GM12878 (cell line): ENCODE data around the gene CCR1. TPM values are rescaled to one million over a fixed set of nuclear protein-coding genes. Genes with fewer than 3 reads are reported as not detected.

Experiments
- BHLHE40 ChIP-seq, 2 experiments: fragments of 450-650 bp in 1 of 2; IDR thresholded peaks; 2 replicates each; pipeline ENCODE4 v1.6.1; 2011 to 2017; ENCODE audit warnings: low read depth in 2 of 2, borderline replicate concordance in 1 of 2, improper control_type of control experiment in 1 of 2, low read length in 1 of 2, mild to moderate bottlenecking in 1 of 2
- CBFB ChIP-seq: IDR thresholded peaks from 2 replicates; pipeline ENCODE4 v1.6.1; 2016; ENCODE audit warnings: antibody characterized with exemption, low read depth
- ETV6 ChIP-seq, 2 experiments: fragments of 450-650 bp in 1 of 2; IDR thresholded peaks in 1 of 2; conservative IDR thresholded peaks in 1 of 2; 2 replicates each; pipeline ENCODE4 v1.6.1; 2014; ENCODE audit warnings: antibody characterized with exemption in 1 of 2, borderline replicate concordance in 1 of 2, low read depth in 1 of 2, mild to moderate bottlenecking in 1 of 2, moderate library complexity in 1 of 2
- FOXK2 ChIP-seq: fragments of 450-650 bp; IDR thresholded peaks from 2 replicates; pipeline ENCODE4 v1.6.1; 2017; ENCODE audit warnings: mild to moderate bottlenecking, moderate library complexity
- GABPA ChIP-seq: IDR thresholded peaks from 2 replicates; pipeline ENCODE4 v1.6.1; 2014; ENCODE audit warnings: antibody characterized with exemption, low read depth, mild to moderate bottlenecking, inconsistent platforms
- HCFC1 ChIP-seq: fragments of 150-350 bp; IDR thresholded peaks from 2 replicates; pipeline ENCODE4 v1.6.1; 2014; ENCODE audit warnings: low read length
- HDGF ChIP-seq: fragments of 450-650 bp; IDR thresholded peaks from 2 replicates; pipeline ENCODE4 v1.6.1; 2016; ENCODE audit warnings: antibody characterized with exemption
- IKZF1 ChIP-seq: fragments of 450-650 bp; conservative IDR thresholded peaks from 2 replicates; pipeline ENCODE4 v1.6.1; 2017; ENCODE audit warnings: antibody characterized with exemption, mild to moderate bottlenecking
- KAT2A ChIP-seq: conservative IDR thresholded peaks from 2 replicates; pipeline ENCODE4 v1.6.1; 2011; ENCODE audit warnings: low read depth, low read length; ENCODE audit not compliant: control insufficient read depth
- MYB ChIP-seq: fragments of 150-350 bp; IDR thresholded peaks from 2 replicates; pipeline ENCODE4 v1.6.1; 2014; ENCODE audit warnings: mild to moderate bottlenecking, low read depth, low read length, borderline replicate concordance
- NFIC ChIP-seq: IDR thresholded peaks from 2 replicates; pipeline ENCODE4 v1.6.1; 2012; ENCODE audit warnings: low read depth, mild to moderate bottlenecking, inconsistent platforms, low read length, moderate library complexity
- PAX5 ChIP-seq: IDR thresholded peaks from 2 replicates; pipeline ENCODE4 v1.6.1; 2011; ENCODE audit warnings: low read depth, low read length, borderline replicate concordance
- PBX3 ChIP-seq: IDR thresholded peaks from 2 replicates; pipeline ENCODE4 v1.6.1; 2011; ENCODE audit warnings: mild to moderate bottlenecking, low read depth, low read length, moderate library complexity; ENCODE audit not compliant: insufficient replicate concordance
- PML ChIP-seq: IDR thresholded peaks from 2 replicates; pipeline ENCODE4 v1.6.1; 2012; ENCODE audit warnings: low read length, inconsistent platforms
- RBBP5 ChIP-seq: fragments of 200-600 bp; sonication (generic); conservative IDR thresholded peaks from 2 replicates; pipeline ENCODE4 v1.6.1; 2016
- SMAD5 ChIP-seq: IDR thresholded peaks from 2 replicates; pipeline ENCODE4 v1.6.1; 2016; ENCODE audit warnings: antibody characterized with exemption, low read depth
- SRF ChIP-seq, 2 experiments: IDR thresholded peaks; 2 replicates each; pipeline ENCODE4 v1.6.1; 2011; ENCODE audit warnings: low read depth in 2 of 2, low read length in 2 of 2, mild to moderate bottlenecking in 1 of 2, moderate library complexity in 1 of 2
- TARDBP ChIP-seq: IDR thresholded peaks from 2 replicates; pipeline ENCODE4 v1.6.1; 2016; ENCODE audit warnings: borderline replicate concordance
- TCF7 ChIP-seq: IDR thresholded peaks from 2 replicates; pipeline ENCODE4 v1.6.1; 2014; ENCODE audit warnings: antibody characterized with exemption, borderline replicate concordance
- WRNIP1 ChIP-seq: IDR thresholded peaks from 2 replicates; pipeline ENCODE4 v1.6.1; 2011; ENCODE audit warnings: low read depth, low read length, improper control_type of control experiment, borderline replicate concordance
- ZBTB4 ChIP-seq: fragments of 450-650 bp; formaldehyde crosslinking; IDR thresholded peaks from 2 replicates; pipeline ENCODE4 v1.4.0; 2022; ENCODE audit warnings: mild to moderate bottlenecking, moderate library complexity
- polyA plus RNA-seq, 11 experiments: library from polyadenylated mRNA; depleted of rRNA in 4 of 11; unstranded in 6 of 11; stranded (reverse) in 5 of 11; fragments of >200 nt; fragmentation: Nextera tagmentation in 4 of 11; fragmentation: Illumina TruSeq in 1 of 11; extraction: Ambion mirVana in 4 of 11; extraction: Trizol in 1 of 11; gene quantifications; 1 replicate in 1 of 11; 2 replicates in 10 of 11; pipeline versions ENCODE4 v1.2.1 to v1.2.3, GENCODE V29; 2011 to 2016; ENCODE audit warnings: inconsistent platforms in 2 of 11, missing spikeins in 2 of 11, low read depth in 1 of 11
- total RNA-seq, 4 experiments: library from RNA; depleted of rRNA in 3 of 4; stranded (reverse); fragments of >200 nt in 3 of 4; fragmentation: Illumina TruSeq in 1 of 4; extraction: Trizol in 1 of 4; gene quantifications; 2 replicates each; pipeline versions ENCODE4 v1.2.1 to v1.2.3, GENCODE V29; 2013 to 2021
- TF ChIP-seq, protein P1 (sequence below): fragments of 450-650 bp; IDR thresholded peaks from 2 replicates; pipeline ENCODE4 v1.6.1; 2018; ENCODE audit warnings: borderline replicate concordance, mild to moderate bottlenecking; ENCODE audit not compliant: partially characterized antibody
- TF ChIP-seq, protein P2 (sequence below): IDR thresholded peaks from 2 replicates; pipeline ENCODE4 v1.6.1; 2012; ENCODE audit warnings: low read depth, low read length, improper control_type of control experiment

Gene CCR1
- total and polyA plus RNA-seq, 10 of the 15 experiments (the other 5 are each of a cell fraction or from before 2014, with no cell fraction given), result 2.3 to 11.0 (median 7.8) TPM

- no peak for TF ChIP-seq SMAD5
- TF ChIP-seq, protein P1, sequence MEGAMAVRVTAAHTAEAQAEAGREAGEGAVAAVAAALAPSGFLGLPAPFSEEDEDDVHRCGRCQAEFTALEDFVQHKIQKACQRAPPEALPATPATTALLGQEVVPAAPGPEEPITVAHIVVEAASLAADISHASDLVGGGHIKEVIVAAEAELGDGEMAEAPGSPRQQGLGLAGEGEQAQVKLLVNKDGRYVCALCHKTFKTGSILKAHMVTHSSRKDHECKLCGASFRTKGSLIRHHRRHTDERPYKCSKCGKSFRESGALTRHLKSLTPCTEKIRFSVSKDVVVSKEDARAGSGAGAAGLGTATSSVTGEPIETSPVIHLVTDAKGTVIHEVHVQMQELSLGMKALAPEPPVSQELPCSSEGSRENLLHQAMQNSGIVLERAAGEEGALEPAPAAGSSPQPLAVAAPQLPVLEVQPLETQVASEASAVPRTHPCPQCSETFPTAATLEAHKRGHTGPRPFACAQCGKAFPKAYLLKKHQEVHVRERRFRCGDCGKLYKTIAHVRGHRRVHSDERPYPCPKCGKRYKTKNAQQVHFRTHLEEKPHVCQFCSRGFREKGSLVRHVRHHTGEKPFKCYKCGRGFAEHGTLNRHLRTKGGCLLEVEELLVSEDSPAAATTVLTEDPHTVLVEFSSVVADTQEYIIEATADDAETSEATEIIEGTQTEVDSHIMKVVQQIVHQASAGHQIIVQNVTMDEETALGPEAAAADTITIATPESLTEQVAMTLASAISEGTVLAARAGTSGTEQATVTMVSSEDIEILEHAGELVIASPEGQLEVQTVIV, result no peak
- TF ChIP-seq PML, result peak; percentile 59; the same call in 1 of the 2 replicates
- peak in 1 of 2 experiments; percentile 44; a peak in 2 of 4 replicates for TF ChIP-seq ETV6 (conservative IDR thresholded peaks at IDR 0.05 in 1 of 2, IDR thresholded peaks at IDR 0.05 in 1 of 2; ENCODE audit: borderline replicate concordance in 1 of 2, low read depth in 1 of 2)
- TF ChIP-seq SRF (IDR thresholded peaks at IDR 0.05; ENCODE audit: low read depth in 2 of 2, low read length in 2 of 2), result no peak
- TF ChIP-seq RBBP5, result no peak
- no peak for TF ChIP-seq TCF7
- TF ChIP-seq GABPA, result 0 out of 2 replicates have a peak, but pooled peaks have one; percentile 15
- no peak for TF ChIP-seq BHLHE40 (IDR thresholded peaks at IDR 0.05; ENCODE audit: borderline replicate concordance in 1 of 2, low read depth in 2 of 2, low read length in 1 of 2)
- TF ChIP-seq TARDBP, result no peak
- TF ChIP-seq IKZF1, result peak; percentile 71
- no peak for TF ChIP-seq ZBTB4 (CRISPR knock-in tag)
- no peak for TF ChIP-seq HCFC1
- TF ChIP-seq KAT2A, result no peak
- TF ChIP-seq, protein P2, sequence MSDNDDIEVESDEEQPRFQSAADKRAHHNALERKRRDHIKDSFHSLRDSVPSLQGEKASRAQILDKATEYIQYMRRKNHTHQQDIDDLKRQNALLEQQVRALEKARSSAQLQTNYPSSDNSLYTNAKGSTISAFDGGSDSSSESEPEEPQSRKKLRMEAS, result no peak
- TF ChIP-seq FOXK2, result no peak
- no peak for TF ChIP-seq WRNIP1
- TF ChIP-seq MYB, result no peak
- peak; percentile 57 for TF ChIP-seq PBX3
- TF ChIP-seq NFIC, result peak; percentile 89
- TF ChIP-seq CBFB, result peak; percentile 48; the same call in 1 of the 2 replicates
- TF ChIP-seq PAX5, result peak; percentile 89; the same call in 1 of the 2 replicates
- no peak for TF ChIP-seq HDGF
Measured at GRCh38 chr3:46186471-46187340, 21.4 kb downstream of the CCR1 start (continued).
